ENCODE measurements around the gene FXYD2. TPM values are rescaled to one million over a fixed set of nuclear protein-coding genes. Genes with fewer than 3 reads are reported as not detected.
A peak's percentile ranks its signal among the peaks of the same experiment; 100 is the strongest.

Gene FXYD2
- total RNA-seq (2016; rRNA removed; fragmentation: Illumina TruSeq; extraction: Trizol) (106 and 107 TPM in 2 replicates), polyA plus RNA-seq (2011; rRNA removed) (38.8 and 45.9 TPM in 2 replicates), polyA minus RNA-seq (2011; rRNA and poly(A)+ RNA removed; ENCODE audit: low replicate concordance) (0.12 and 31.7 TPM in 2 replicates), Bru-seq, nascent RNA (percentile 69 among the genes with signal in this experiment), BruChase-seq, experiment 1, labeled RNA remaining after a 6-hour chase (percentile 45 among the genes with signal in this experiment), BruChase-seq, experiment 2, labeled RNA remaining after a 2-hour chase (percentile 66 among the genes with signal in this experiment)
- total RNA-seq (2016; cell fraction: cytosol; rRNA removed; fragmentation: Illumina TruSeq; extraction: Trizol; ENCODE audit: low read depth) = 71.2 and 93.3 TPM in 2 replicates
- total RNA-seq (2016; cell fraction: insoluble cytoplasmic fraction; rRNA removed; fragmentation: Illumina TruSeq; extraction: Trizol) = 102 and 114 TPM in 2 replicates
- total RNA-seq (2016; cell fraction: membrane; rRNA removed; fragmentation: Illumina TruSeq; extraction: Trizol) = 99.5 and 112 TPM in 2 replicates
- total RNA-seq (2016; cell fraction: nucleus; rRNA removed; fragmentation: Illumina TruSeq; extraction: Trizol) = 50.7 and 58.0 TPM in 2 replicates
- 34.6 and 67.1 TPM in 2 replicates for polyA plus RNA-seq (2011; cell fraction: cytosol; rRNA removed)
- polyA plus RNA-seq (2011; cell fraction: nucleus; rRNA removed) = 36.7 and 39.0 TPM in 2 replicates
- polyA plus RNA-seq (2012) = 12.8 and 15.4 TPM in 2 replicates
- 80.3 and 98.8 TPM in 2 replicates for polyA plus RNA-seq (2016; cell fraction: cytosol; fragmentation: Illumina TruSeq; extraction: Trizol; ENCODE audit: low read depth)
- polyA plus RNA-seq (2016; cell fraction: insoluble cytoplasmic fraction; fragmentation: Illumina TruSeq; extraction: Trizol; ENCODE audit: low read depth) = 93.9 and 102 TPM in 2 replicates
- polyA plus RNA-seq (2016; cell fraction: membrane; fragmentation: Illumina TruSeq; extraction: Trizol; ENCODE audit: low read depth) = 83.4 and 95.9 TPM in 2 replicates
- 79.8 and 83.8 TPM in 2 replicates for polyA plus RNA-seq (2016; cell fraction: nucleus; fragmentation: Illumina TruSeq; extraction: Trizol; ENCODE audit: insufficient read depth, low read depth)
- polyA minus RNA-seq (2011; cell fraction: cytosol; rRNA and poly(A)+ RNA removed) = 4.7 and 14.1 TPM in 2 replicates
- polyA minus RNA-seq (2011; cell fraction: nucleus; rRNA and poly(A)+ RNA removed) = 35.9 and 38.2 TPM in 2 replicates
- long read RNA-seq, experiment 1, transcript FXYD2-208 (6 exons, 991 nt) = minor isoform, 7 of 91 reads
- long read RNA-seq, experiment 1, transcript FXYD2-202 (6 exons, 571 nt) = major isoform, 65 of 91 reads
- long read RNA-seq, experiment 1, partial matches to known transcripts = 3 of 91 reads
- long read RNA-seq, experiment 1, other reads (novel, unspliced or antisense) = 16 of 91 reads
- long read RNA-seq, experiment 2, transcript FXYD2-202 (6 exons, 571 nt) = major isoform, 48 of 133 reads
- long read RNA-seq, experiment 2, transcript FXYD2-208 (6 exons, 991 nt) = minor isoform, 5 of 133 reads
- long read RNA-seq, experiment 2, partial matches to known transcripts = 4 of 133 reads
- long read RNA-seq, experiment 2, other reads (novel, unspliced or antisense) = 76 of 133 reads

DNA sequence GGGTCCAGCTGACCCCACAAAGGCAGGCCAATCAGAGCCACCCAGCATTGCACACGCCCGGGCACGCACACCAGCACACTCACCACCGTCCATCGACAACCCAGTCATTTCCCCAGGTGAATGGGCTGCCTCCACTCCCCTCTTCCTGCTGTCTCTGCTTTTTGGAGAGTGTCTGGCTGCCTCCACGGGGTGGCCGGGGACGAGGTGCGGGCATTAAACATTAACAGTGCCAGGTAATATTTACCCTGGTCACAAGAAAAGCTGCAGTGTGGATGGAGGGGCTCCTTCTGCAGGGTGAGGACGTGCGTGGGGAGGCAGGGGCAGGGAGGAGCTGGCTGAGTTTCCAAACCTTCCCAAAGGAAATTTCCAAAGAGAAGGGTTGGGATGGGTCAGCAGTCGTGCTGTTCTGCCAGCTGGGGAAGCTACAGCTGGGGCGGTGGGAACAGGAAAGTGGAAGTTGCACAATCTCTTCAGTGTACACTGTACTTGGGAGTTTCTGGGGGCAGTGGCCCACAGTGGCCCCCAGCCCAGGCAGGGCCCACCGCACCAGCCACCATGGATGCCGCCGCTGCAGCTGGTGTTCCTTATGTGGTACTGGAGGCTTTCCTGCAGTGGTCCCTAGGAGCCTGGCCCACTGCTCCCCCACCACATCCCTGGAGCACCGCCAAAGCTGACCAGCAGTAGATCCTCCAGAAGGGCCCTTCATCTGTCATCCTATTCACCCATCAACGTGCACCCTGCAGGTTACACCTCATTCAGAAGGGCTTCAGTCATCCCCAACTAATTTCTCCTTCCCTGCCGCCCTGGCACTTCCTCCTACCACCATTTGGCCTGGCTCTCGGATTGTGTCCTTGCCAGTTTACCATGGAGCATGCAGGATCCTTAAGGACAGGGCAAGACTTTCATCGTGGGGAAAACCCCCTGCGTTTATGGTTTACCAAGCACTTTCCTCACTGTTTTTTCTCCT, at the start of gene FXYD2:
Gene FXYD2, minus strand, starts transcription at position 174 of the 967 bp plus-strand sequence. Its CDS starts 66 bp downstream, at position 108.
- Histone ChIP-seq H3K27me3 (ENCODE audit: control insufficient read depth in 1 of 2, insufficient read depth in 2 of 2, low read length in 2 of 2) (peaks cover 4 to 14% of the 10 kb centered on the region in 2 experiments; a peak in 3 of 5 replicates), H3K4me2 (ENCODE audit: low read depth, low read length) (peak within 1 kb of the TSS; percentile 72), H3K4me3 (replicated peaks in 1 of 3; ENCODE audit: insufficient read depth in 1 of 3, low read depth in 2 of 3, low read length in 3 of 3) (peak within 1 kb of the TSS; percentile 42 to 72 (median 54)), H2AFZ (ENCODE audit: low read length) (no peak within 1 kb of the TSS), H3K27ac (ENCODE audit: extremely low read length, insufficient read depth, low read length) (peak within 1 kb of the TSS; percentile 37), H3K36me3 (replicated peaks in 1 of 2; ENCODE audit: control insufficient read depth in 1 of 2, insufficient read depth in 2 of 2, low read length in 2 of 2) (no peaks in the 10 kb centered on the region), H3K4me1 (ENCODE audit: insufficient read depth, low read length) (peaks cover 83% of the 10 kb centered on the region), H4K20me1 (ENCODE audit: insufficient read depth, low read length) (no peaks in the 10 kb centered on the region), H3K9ac (ENCODE audit: insufficient read depth, low read depth, low read length) (peak within 1 kb of the TSS; percentile 62), H3K79me2 (ENCODE audit: insufficient read depth, low read length) (peaks cover 13% of the 10 kb centered on the region), H3K9me3 (ENCODE audit: low read length) (no peaks in the 10 kb centered on the region)
- ATAC-seq = peak; percentile 36
- no TSS peak for BruUV-seq (replicated peaks)
- ChIA-PET POLR2A (interaction anchor here (1.4 to 1.8 kb wide), 2 partner anchors 8 to 10 kb away, joined by 3 to 10 read pairs; no protein-coding TSS in a partner anchor), CTCF (ENCODE audit: low intra/inter-chr PET ratio, low total read pairs) (no interaction called here)
- in situ Hi-C loops (cut with HindIII; ENCODE audit: extremely low pct_ligation_motif_present, low pct_unique_long_range_greater_than_20kb) (loop anchor here (5.0 kb wide), 1 partner anchor 122 kb away; no protein-coding TSS in a partner anchor), intact Hi-C loops (cut with micrococcal nuclease; ENCODE audit: unreplicated experiment) (no loop called here)
- peak; percentile 39 for FAIRE-seq
- 10% methylated on average over 13 of the region's 22 CpGs for WGBS (ENCODE audit: low lambda C conversion rate)
- no peak for DNase-seq (ENCODE audit: low spot score)
- TF ChIP-seq, protein P1, sequence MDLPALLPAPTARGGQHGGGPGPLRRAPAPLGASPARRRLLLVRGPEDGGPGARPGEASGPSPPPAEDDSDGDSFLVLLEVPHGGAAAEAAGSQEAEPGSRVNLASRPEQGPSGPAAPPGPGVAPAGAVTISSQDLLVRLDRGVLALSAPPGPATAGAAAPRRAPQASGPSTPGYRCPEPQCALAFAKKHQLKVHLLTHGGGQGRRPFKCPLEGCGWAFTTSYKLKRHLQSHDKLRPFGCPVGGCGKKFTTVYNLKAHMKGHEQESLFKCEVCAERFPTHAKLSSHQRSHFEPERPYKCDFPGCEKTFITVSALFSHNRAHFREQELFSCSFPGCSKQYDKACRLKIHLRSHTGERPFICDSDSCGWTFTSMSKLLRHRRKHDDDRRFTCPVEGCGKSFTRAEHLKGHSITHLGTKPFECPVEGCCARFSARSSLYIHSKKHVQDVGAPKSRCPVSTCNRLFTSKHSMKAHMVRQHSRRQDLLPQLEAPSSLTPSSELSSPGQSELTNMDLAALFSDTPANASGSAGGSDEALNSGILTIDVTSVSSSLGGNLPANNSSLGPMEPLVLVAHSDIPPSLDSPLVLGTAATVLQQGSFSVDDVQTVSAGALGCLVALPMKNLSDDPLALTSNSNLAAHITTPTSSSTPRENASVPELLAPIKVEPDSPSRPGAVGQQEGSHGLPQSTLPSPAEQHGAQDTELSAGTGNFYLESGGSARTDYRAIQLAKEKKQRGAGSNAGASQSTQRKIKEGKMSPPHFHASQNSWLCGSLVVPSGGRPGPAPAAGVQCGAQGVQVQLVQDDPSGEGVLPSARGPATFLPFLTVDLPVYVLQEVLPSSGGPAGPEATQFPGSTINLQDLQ (CRISPR knock-in tag; IDR thresholded peaks at IDR 0.05) = no peak
- TF ChIP-seq KMT2B (CRISPR knock-in tag; IDR thresholded peaks at IDR 0.05) (no peak), ZNF543 (CRISPR knock-in tag; IDR thresholded peaks at IDR 0.05) (peak; percentile 53; the same call in 1 of the 2 replicates), JDP2 (CRISPR knock-in tag; IDR thresholded peaks at IDR 0.05; ENCODE audit: borderline replicate concordance) (no peak), ZNF564 (CRISPR knock-in tag; IDR thresholded peaks at IDR 0.05) (peak; percentile 45; the same call in 1 of the 2 replicates), AGO2 (optimal IDR thresholded peaks at IDR 0.05; ENCODE audit: low read depth, low read length) (no peak), RAD51 (IDR thresholded peaks at IDR 0.05; ENCODE audit: borderline replicate concordance) (no peak)
- TF ChIP-seq, protein P2, sequence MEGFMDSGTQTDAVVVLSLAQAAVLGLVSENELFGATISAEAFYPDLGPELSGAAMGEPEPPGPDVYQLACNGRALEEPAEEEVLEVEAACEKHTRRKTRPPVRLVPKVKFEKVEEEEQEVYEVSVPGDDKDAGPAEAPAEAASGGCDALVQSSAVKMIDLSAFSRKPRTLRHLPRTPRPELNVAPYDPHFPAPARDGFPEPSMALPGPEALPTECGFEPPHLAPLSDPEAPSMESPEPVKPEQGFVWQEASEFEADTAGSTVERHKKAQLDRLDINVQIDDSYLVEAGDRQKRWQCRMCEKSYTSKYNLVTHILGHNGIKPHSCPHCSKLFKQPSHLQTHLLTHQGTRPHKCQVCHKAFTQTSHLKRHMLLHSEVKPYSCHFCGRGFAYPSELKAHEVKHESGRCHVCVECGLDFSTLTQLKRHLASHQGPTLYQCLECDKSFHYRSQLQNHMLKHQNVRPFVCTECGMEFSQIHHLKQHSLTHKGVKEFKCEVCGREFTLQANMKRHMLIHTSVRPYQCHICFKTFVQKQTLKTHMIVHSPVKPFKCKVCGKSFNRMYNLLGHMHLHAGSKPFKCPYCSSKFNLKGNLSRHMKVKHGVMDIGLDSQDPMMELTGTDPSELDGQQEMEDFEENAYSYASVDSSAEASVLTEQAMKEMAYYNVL (CRISPR knock-in tag; IDR thresholded peaks at IDR 0.05; ENCODE audit: borderline replicate concordance) = no peak
- TF ChIP-seq, protein P3, sequence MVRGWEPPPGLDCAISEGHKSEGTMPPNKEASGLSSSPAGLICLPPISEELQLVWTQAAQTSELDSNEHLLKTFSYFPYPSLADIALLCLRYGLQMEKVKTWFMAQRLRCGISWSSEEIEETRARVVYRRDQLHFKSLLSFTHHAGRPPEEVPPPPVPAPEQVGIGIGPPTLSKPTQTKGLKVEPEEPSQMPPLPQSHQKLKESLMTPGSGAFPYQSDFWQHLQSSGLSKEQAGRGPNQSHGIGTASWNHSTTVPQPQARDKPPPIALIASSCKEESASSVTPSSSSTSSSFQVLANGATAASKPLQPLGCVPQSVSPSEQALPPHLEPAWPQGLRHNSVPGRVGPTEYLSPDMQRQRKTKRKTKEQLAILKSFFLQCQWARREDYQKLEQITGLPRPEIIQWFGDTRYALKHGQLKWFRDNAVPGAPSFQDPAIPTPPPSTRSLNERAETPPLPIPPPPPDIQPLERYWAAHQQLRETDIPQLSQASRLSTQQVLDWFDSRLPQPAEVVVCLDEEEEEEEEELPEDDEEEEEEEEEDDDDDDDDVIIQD (CRISPR knock-in tag; IDR thresholded peaks at IDR 0.05; ENCODE audit: low read depth) = no peak

All from HepG2 (cell line).